Coronary artery (tissue), 2 donors: Measurements from ENCODE around the gene OXER1.
A peak's percentile ranks its signal among the peaks of the same experiment; 100 is the strongest.

ENCODE experiments used
- DNase-seq: peaks from one replicate; pipeline ENCODE4 v3.0.0-alpha.2; 2017; ENCODE audit warnings: low spot score
- H3K27ac ChIP-seq, 2 donors: fragments of 200-600 bp; sonication (generic); one replicate each; pipeline ENCODE4 v1.5.1; 2016 to 2019
- H3K4me3 ChIP-seq: fragments of 200-600 bp; sonication (generic); 2 replicates; pipeline ENCODE4 v1.5.1; 2016; ENCODE audit warnings: mild to moderate bottlenecking, moderate library complexity
- CTCF ChIP-seq: fragments of 200-600 bp; sonication (generic); IDR thresholded peaks from one replicate; pipeline ENCODE4 v1.5.1; 2019; ENCODE audit warnings: antibody characterized with exemption

Gene OXER1

GRCh38 chr2:42770288-42771131 is 6.6 kb upstream of the OXER1 start:
- TF ChIP-seq CTCF = no peak
- peak; percentile 70 for DNase-seq

GRCh38 chr2:42769583-42770287 is 5.8 kb upstream of the OXER1 start:
- Histone ChIP-seq H3K27ac (no peak overlapping the region), H3K4me3 (no peak overlapping the region)
- DNase-seq = peak; percentile 62
- TF ChIP-seq CTCF = no peak

More at GRCh38 chr2:42770288-42771131, 6.6 kb upstream of the OXER1 start:
- Histone ChIP-seq H3K27ac (no peak overlapping the region), H3K4me3 (no peak overlapping the region)

GRCh38 chr2:42768706-42769256 is 4.8 kb upstream of the OXER1 start:
- no peak for DNase-seq
- Histone ChIP-seq H3K4me3 (no peak overlapping the region), H3K27ac (no peak overlapping the region)
- TF ChIP-seq CTCF = no peak

GRCh38 chr2:42767899-42768705 is 4.2 kb upstream of the OXER1 start:
- no peak for DNase-seq
- no peak for TF ChIP-seq CTCF
- Histone ChIP-seq H3K27ac (no peak overlapping the region), H3K4me3 (no peak overlapping the region)

- no peak for DNase-seq
- no peak for TF ChIP-seq CTCF
- no peak overlapping the region for H3K27ac ChIP-seq
- no peak overlapping the region for H3K4me3 ChIP-seq
Measured at GRCh38 chr2:42767080-42767898, 3.4 kb upstream of the OXER1 start.

GRCh38 chr2:42765686-42766085 is 1.8 kb upstream of the OXER1 start:
- DNase-seq = no peak
- Histone ChIP-seq H3K4me3 (no peak overlapping the region), H3K27ac (no peak overlapping the region)
- no peak for TF ChIP-seq CTCF
